H1 (cell line): ENCODE measurements around the gene GAK. TPM values are rescaled to one million over a fixed set of nuclear protein-coding genes. Genes with fewer than 3 reads are reported as not detected.

Experiments used
- CTCF ChIA-PET: fragments of 300-600 bp; sonication (Branson Sonifier 250); formaldehyde crosslinking; loops from one replicate; lab custom pipeline; 2021; ENCODE audit not compliant: partially characterized antibody; lab: Charles Lee
- POLR2A ChIA-PET: fragments of 300-600 bp; sonication (Branson Sonifier 250); formaldehyde crosslinking; loops from one replicate; lab custom pipeline; 2021; ENCODE audit warnings: inconsistent platforms; ENCODE audit not compliant: partially characterized antibody; lab: Charles Lee
- DNase-seq, 2 experiments: peaks; one replicate each; pipeline versions ENCODE4 v3.0.0 to v3.0.0-alpha.2; 2010 to 2022; ENCODE audit warnings: low spot score in 2 of 2, low read depth in 1 of 2, mixed read lengths in 1 of 2
- FAIRE-seq: peaks from 2 replicates; lab custom pipeline; 2011; peaks lifted over from hg19 to GRCh38; lab: Jason Lieb, UNC
- H2AFZ ChIP-seq: 2 replicates; pipeline ENCODE4 v1.8.1; 2012; ENCODE audit warnings: low read length, inconsistent platforms
- H2AK5ac ChIP-seq: 2 replicates; pipeline ENCODE4 v1.6.1; 2013; ENCODE audit warnings: low read depth, low read length
- H2BK120ac ChIP-seq: replicated peaks from 2 replicates; pipeline ENCODE3; 2013; ENCODE audit warnings: low read depth, low read length, inconsistent platforms
- H2BK12ac ChIP-seq: 2 replicates; pipeline ENCODE4 v1.6.1; 2013; ENCODE audit warnings: low read depth, low read length
- H2BK15ac ChIP-seq: 2 replicates; pipeline ENCODE4 v1.6.1; 2013; ENCODE audit warnings: low read length
- H2BK20ac ChIP-seq: 2 replicates; pipeline ENCODE4 v1.6.1; 2013; ENCODE audit warnings: low read length
- H2BK5ac ChIP-seq: 2 replicates; pipeline ENCODE4 v1.6.1; 2013; ENCODE audit warnings: low read depth, low read length
- H3K14ac ChIP-seq: 2 replicates; pipeline ENCODE4 v1.6.1; 2013; ENCODE audit warnings: inconsistent platforms; ENCODE audit not compliant: insufficient read length
- H3K18ac ChIP-seq: 2 replicates; pipeline ENCODE4 v1.6.1; 2013; ENCODE audit warnings: low read length; ENCODE audit errors: extremely low read depth
- H3K23ac ChIP-seq: 2 replicates; pipeline ENCODE4 v1.6.1; 2013; ENCODE audit warnings: inconsistent platforms; ENCODE audit not compliant: insufficient read length
- H3K23me2 ChIP-seq: 2 replicates; pipeline ENCODE4 v1.6.1; 2013; ENCODE audit warnings: low read depth, low read length
- H3K27ac ChIP-seq: 2 replicates; pipeline ENCODE4 v1.6.1; 2011; ENCODE audit warnings: low read depth, low read length, inconsistent platforms
- H3K27me3 ChIP-seq, 4 experiments: replicated peaks in 1 of 4; 1 replicate in 1 of 4; 2 replicates in 3 of 4; pipeline versions ENCODE4 v1.6.1 to v1.8.1; 2011 to 2013; ENCODE audit warnings: low read length in 3 of 4, mild to moderate bottlenecking in 3 of 4, inconsistent platforms in 2 of 4, mixed read lengths in 2 of 4, moderate library complexity in 1 of 4; ENCODE audit not compliant: control insufficient read depth in 3 of 4, insufficient read depth in 3 of 4; ENCODE audit errors: extremely low read depth in 1 of 4
- H3K36me3 ChIP-seq, 4 experiments: 2 replicates each; pipeline versions ENCODE4 v1.6.1 to v1.8.1; 2011 to 2013; ENCODE audit warnings: mild to moderate bottlenecking in 4 of 4, low read length in 3 of 4, moderate library complexity in 2 of 4, control low read depth in 1 of 4, inconsistent platforms in 1 of 4; ENCODE audit not compliant: insufficient read depth in 4 of 4, control insufficient read depth in 2 of 4
- H3K4ac ChIP-seq: replicated peaks from 2 replicates; pipeline ENCODE3; 2013; ENCODE audit warnings: low read length, low read depth, mixed read lengths, inconsistent platforms; ENCODE audit not compliant: insufficient read length
- H3K4me1 ChIP-seq, 4 experiments: replicated peaks in 1 of 4; 1 replicate in 1 of 4; 2 replicates in 3 of 4; pipeline versions ENCODE4 v1.6.1 to v1.8.1; 2011 to 2013; ENCODE audit warnings: low read length in 3 of 4, inconsistent platforms in 2 of 4, mixed read lengths in 1 of 4; ENCODE audit not compliant: insufficient read depth in 4 of 4, control insufficient read depth in 3 of 4
- H3K4me2 ChIP-seq, 2 experiments: 2 replicates each; pipeline versions ENCODE4 v1.6.1 to v1.8.1; 2011 to 2013; ENCODE audit warnings: low read depth in 2 of 2, low read length in 2 of 2, control low read depth in 1 of 2, inconsistent platforms in 1 of 2, mild to moderate bottlenecking in 1 of 2; ENCODE audit not compliant: insufficient read depth in 1 of 2
- H3K4me3 ChIP-seq, 4 experiments: fragments of 200-600, 300-600 bp in 1 of 4; sonication (generic), shearing (Covaris generic), sonication (Bioruptor Twin) in 1 of 4; 2 replicates each; pipeline versions ENCODE4 v1.5.1 to v1.8.1; 2011 to 2016; ENCODE audit warnings: low read length in 4 of 4, low read depth in 3 of 4, control low read depth in 2 of 4, inconsistent platforms in 2 of 4, mild to moderate bottlenecking in 2 of 4, mixed read lengths in 1 of 4, moderate library complexity in 1 of 4; ENCODE audit not compliant: insufficient read depth in 2 of 4; ENCODE audit errors: extremely low read depth in 1 of 4
- H3K56ac ChIP-seq: replicated peaks from 2 replicates; pipeline ENCODE3; 2013; ENCODE audit warnings: low read depth, mild to moderate bottlenecking, mixed read lengths, low read length, inconsistent platforms; ENCODE audit not compliant: insufficient read length
- H3K79me1 ChIP-seq: 2 replicates; pipeline ENCODE4 v1.6.1; 2013; ENCODE audit warnings: low read depth, low read length, control low read depth
- H3K79me2 ChIP-seq, 2 experiments: 2 replicates each; pipeline versions ENCODE4 v1.6.1 to v1.8.1; 2012 to 2013; ENCODE audit warnings: low read length in 2 of 2, mild to moderate bottlenecking in 2 of 2, inconsistent platforms in 1 of 2; ENCODE audit not compliant: insufficient read depth in 2 of 2, control insufficient read depth in 1 of 2
- H3K9ac ChIP-seq, 4 experiments: replicated peaks in 1 of 4; 1 replicate in 1 of 4; 2 replicates in 3 of 4; pipeline versions ENCODE4 v1.6.1 to v1.8.1; 2011 to 2013; ENCODE audit warnings: low read depth in 3 of 4, low read length in 3 of 4, control low read depth in 2 of 4, mild to moderate bottlenecking in 2 of 4, moderate library complexity in 2 of 4, inconsistent platforms in 1 of 4; ENCODE audit errors: extremely low read depth in 1 of 4
- H3K9me3 ChIP-seq, 2 experiments: 2 replicates each; pipeline versions ENCODE4 v1.6.1 to v1.8.1; 2012 to 2013; ENCODE audit warnings: mild to moderate bottlenecking in 2 of 2, moderate library complexity in 2 of 2, control low read depth in 1 of 2, inconsistent platforms in 1 of 2, low read depth in 1 of 2, low read length in 1 of 2, mixed read lengths in 1 of 2; ENCODE audit not compliant: insufficient read depth in 2 of 2
- H4K20me1 ChIP-seq, 2 experiments: replicated peaks in 1 of 2; 2 replicates each; pipeline versions ENCODE3 to v1.8.1; 2011 to 2013; ENCODE audit warnings: inconsistent platforms in 2 of 2, low read length in 2 of 2, mild to moderate bottlenecking in 1 of 2; ENCODE audit not compliant: insufficient read depth in 2 of 2, control insufficient read depth in 1 of 2
- H4K5ac ChIP-seq: 2 replicates; pipeline ENCODE4 v1.6.1; 2013; ENCODE audit warnings: low read length, low read depth, mixed read lengths, inconsistent platforms; ENCODE audit not compliant: insufficient read length
- H4K8ac ChIP-seq: 2 replicates; pipeline ENCODE4 v1.8.0; 2013; ENCODE audit warnings: mild to moderate bottlenecking, moderate library complexity, low read length, inconsistent platforms; ENCODE audit not compliant: insufficient read depth; ENCODE audit errors: extremely low read depth
- H4K91ac ChIP-seq: replicated peaks from 2 replicates; pipeline ENCODE3; 2013; ENCODE audit warnings: low read length, mixed read lengths, inconsistent platforms; ENCODE audit not compliant: insufficient read length
- ASH2L ChIP-seq: fragments of 200-600, 300-600 bp; sonication (generic); IDR thresholded peaks from one replicate; pipeline ENCODE4 v1.7.1; 2017; ENCODE audit warnings: low read length
- BACH1 ChIP-seq: IDR thresholded peaks from 2 replicates; pipeline ENCODE4 v1.6.1; 2012; ENCODE audit warnings: low read length, improper control_type of control experiment
- JUN ChIP-seq: IDR thresholded peaks from 2 replicates; pipeline ENCODE4 v1.6.1; 2011; ENCODE audit warnings: low read depth, mild to moderate bottlenecking, improper control_type of control experiment, low read length
- NANOG ChIP-seq: IDR thresholded peaks from 2 replicates; pipeline ENCODE4 v1.6.1; 2011; ENCODE audit warnings: low read length, low read depth, mild to moderate bottlenecking, inconsistent platforms; ENCODE audit not compliant: insufficient read depth, poor library complexity, severe bottlenecking
- POLR2A ChIP-seq, 2 experiments: IDR thresholded peaks; 1 replicate in 1 of 2; 2 replicates in 1 of 2; pipeline ENCODE4 v1.6.1; 2011; ENCODE audit warnings: low read depth in 2 of 2, low read length in 2 of 2, mild to moderate bottlenecking in 2 of 2; ENCODE audit errors: control extremely low read depth in 1 of 2
- RFX5 ChIP-seq: IDR thresholded peaks from 2 replicates; pipeline ENCODE4 v1.6.1; 2011; ENCODE audit warnings: low read depth, low read length, improper control_type of control experiment, borderline replicate concordance
- RNF2 ChIP-seq: fragments of 200-900, 300-1000 bp; sonication (generic); IDR thresholded peaks from 2 replicates; pipeline ENCODE4 v1.7.1; 2016; ENCODE audit warnings: borderline replicate concordance, low read depth, mild to moderate bottlenecking, antibody characterized with exemption, low read length; ENCODE audit not compliant: poor library complexity, severe bottlenecking; ENCODE audit errors: missing control alignments
- SP1 ChIP-seq: IDR thresholded peaks from 2 replicates; pipeline ENCODE4 v1.6.1; 2011; ENCODE audit warnings: low read depth, low read length
- SRF ChIP-seq: IDR thresholded peaks from 2 replicates; pipeline ENCODE4 v1.6.1; 2011; ENCODE audit warnings: mild to moderate bottlenecking, low read depth, low read length, moderate library complexity
- TAF1 ChIP-seq: IDR thresholded peaks from 2 replicates; pipeline ENCODE4 v1.6.1; 2011; ENCODE audit warnings: mild to moderate bottlenecking, low read depth, low read length
- TAF7 ChIP-seq: optimal IDR thresholded peaks from 2 replicates; pipeline ENCODE3; 2011; ENCODE audit warnings: low read depth, mild to moderate bottlenecking, inconsistent platforms, low read length, moderate library complexity, borderline replicate concordance
- WGBS, 2 experiments: shearing (Covaris generic) in 1 of 2; methylation state at CpG; one replicate each; pipeline versions ENCODE4 v1.1.6 to v1.1.7; 2013 to 2015; ENCODE audit warnings: low lambda C conversion rate in 2 of 2, mixed read lengths in 2 of 2, inconsistent platforms in 1 of 2, low coverage in 1 of 2, missing lambda C conversion rate in 1 of 2; ENCODE audit not compliant: insufficient replicate concordance in 2 of 2, insufficient coverage in 1 of 2, insufficient read length in 1 of 2; ENCODE audit errors: extremely low coverage in 1 of 2, missing lambda C conversion rate in 1 of 2; 5-methylcytosine and 5-hydroxymethylcytosine counted together
- polyA plus RNA-seq, 7 experiments: library from polyadenylated mRNA; depleted of rRNA in 3 of 7; stranded (reverse) in 5 of 7; unstranded in 2 of 7; fragments of >200 nt in 5 of 7; fragments of 200-250 nt in 2 of 7; gene quantifications; 1 replicate in 5 of 7; 2 replicates in 1 of 7; 4 replicates in 1 of 7; pipeline versions ENCODE4 v1.2.1 to v1.2.3, GENCODE V29; 2011 to 2013; ENCODE audit warnings: missing spikeins in 2 of 7, mixed read lengths in 2 of 7
- total RNA-seq: library from RNA; stranded (reverse); fragmentation: NEBNext Ultra II Directional; extraction: Animal tissue kit (Norgen Biotek cat#: 25700); gene quantifications from 2 replicates; pipeline ENCODE4 v1.2.1, GENCODE V29; 2021
- TF ChIP-seq, protein P1 (sequence below): IDR thresholded peaks from 2 replicates; pipeline ENCODE4 v1.6.1; 2011; ENCODE audit warnings: low read length, improper control_type of control experiment
- TF ChIP-seq, protein P2 (sequence below): IDR thresholded peaks from 2 replicates; pipeline ENCODE4 v1.6.1; 2012; ENCODE audit warnings: inconsistent platforms

GAK gene
- total and polyA plus RNA-seq, 2 of the 8 experiments (the other 6 are each of a cell fraction or from before 2014, with no cell fraction given), result 31.5 to 70.8 TPM

DNA sequence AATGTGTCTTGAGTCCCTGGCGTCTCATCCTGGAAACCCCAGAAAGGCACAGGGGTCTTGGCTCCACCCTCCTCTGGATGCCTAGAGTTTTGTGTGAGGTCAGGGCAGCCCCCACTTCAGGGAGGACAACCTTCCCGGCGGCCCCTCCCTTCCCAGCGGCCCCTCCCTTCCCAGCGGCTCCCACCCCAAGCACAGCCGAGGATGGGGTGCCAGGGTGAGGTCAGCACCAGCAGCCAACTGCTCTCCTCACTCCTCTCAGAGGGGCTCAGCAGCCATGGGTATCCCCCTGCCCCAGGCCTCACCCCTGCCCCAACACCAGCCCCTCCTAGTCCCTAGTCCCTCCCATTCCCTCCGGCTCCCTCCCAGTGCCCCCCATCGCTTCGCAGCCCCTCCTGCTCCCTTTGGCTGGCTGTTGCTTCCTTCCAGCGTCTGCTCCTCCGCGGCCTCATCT lies 23.8 kb upstream of the GAK start:
- Histone ChIP-seq H4K20me1 (peaks cover 0 to 3% of the 10 kb centered on the region in 2 experiments), H4K8ac (no peak overlapping the region), H2AK5ac (no peak overlapping the region), H2BK15ac (no peak overlapping the region), H3K36me3 (no peaks in the 10 kb centered on the region), H3K9me3 (no peaks in the 10 kb centered on the region), H2BK5ac (no peak overlapping the region), H3K56ac (no peak overlapping the region), H3K79me2 (no peaks in the 10 kb centered on the region), H3K23me2 (no peaks in the 10 kb centered on the region), H3K4me1 (no peaks in the 10 kb centered on the region; a peak in 1 of 7 replicates), H3K27me3 (no peaks in the 10 kb centered on the region), H2BK12ac (no peak overlapping the region), H4K5ac (no peak overlapping the region), H3K18ac (no peak overlapping the region), H3K23ac (no peak overlapping the region), H4K91ac (no peak overlapping the region), H3K4ac (no peak overlapping the region), H3K4me2 (no peak overlapping the region), H3K14ac (no peak overlapping the region), H3K4me3 (no peak overlapping the region), H2BK20ac (no peak overlapping the region), H2AFZ (no peak overlapping the region), H3K27ac (no peak overlapping the region), H3K79me1 (no peaks in the 10 kb centered on the region), H2BK120ac (no peak overlapping the region), H3K9ac (no peak overlapping the region)
- DNase-seq, result no peak
- FAIRE-seq, result no peak
- WGBS, 2 experiments, result 79% methylated on average over 6 of the region's 12 CpGs; no CpG with 5 or more reads in 1 of the 2 experiments
- CTCF ChIA-PET, result no interaction called here
- POLR2A ChIA-PET, result interaction anchor here (0.9 kb wide), 1 partner anchor 78 kb away, joined by 3 read pairs; no protein-coding TSS in a partner anchor
- TF ChIP-seq SRF, result no peak
- no peak for TF ChIP-seq ASH2L
- TF ChIP-seq, protein P1, sequence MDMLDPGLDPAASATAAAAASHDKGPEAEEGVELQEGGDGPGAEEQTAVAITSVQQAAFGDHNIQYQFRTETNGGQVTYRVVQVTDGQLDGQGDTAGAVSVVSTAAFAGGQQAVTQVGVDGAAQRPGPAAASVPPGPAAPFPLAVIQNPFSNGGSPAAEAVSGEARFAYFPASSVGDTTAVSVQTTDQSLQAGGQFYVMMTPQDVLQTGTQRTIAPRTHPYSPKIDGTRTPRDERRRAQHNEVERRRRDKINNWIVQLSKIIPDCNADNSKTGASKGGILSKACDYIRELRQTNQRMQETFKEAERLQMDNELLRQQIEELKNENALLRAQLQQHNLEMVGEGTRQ, result no peak
- TF ChIP-seq RFX5, result no peak
- no peak for TF ChIP-seq RNF2
- TF ChIP-seq JUN, result no peak
- TF ChIP-seq, protein P2, sequence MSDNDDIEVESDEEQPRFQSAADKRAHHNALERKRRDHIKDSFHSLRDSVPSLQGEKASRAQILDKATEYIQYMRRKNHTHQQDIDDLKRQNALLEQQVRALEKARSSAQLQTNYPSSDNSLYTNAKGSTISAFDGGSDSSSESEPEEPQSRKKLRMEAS, result no peak
- TF ChIP-seq SP1, result no peak
- TF ChIP-seq BACH1, result no peak
- TF ChIP-seq TAF7, result no peak
- TF ChIP-seq POLR2A (IDR thresholded peaks at IDR 0.05; ENCODE audit: control extremely low read depth in 1 of 2, low read depth in 2 of 2, low read length in 2 of 2), result no peak
- no peak for TF ChIP-seq TAF1
- TF ChIP-seq NANOG, result no peak
